Cerebellar cortex (tissue), 1 donor: ENCODE results near the gene TNPO3.

Experiments used
- DNase-seq: peaks from one replicate; pipeline ENCODE4 v3.0.0-alpha.2; 2015; ENCODE audit warnings: low spot score

TNPO3 gene

DNA sequence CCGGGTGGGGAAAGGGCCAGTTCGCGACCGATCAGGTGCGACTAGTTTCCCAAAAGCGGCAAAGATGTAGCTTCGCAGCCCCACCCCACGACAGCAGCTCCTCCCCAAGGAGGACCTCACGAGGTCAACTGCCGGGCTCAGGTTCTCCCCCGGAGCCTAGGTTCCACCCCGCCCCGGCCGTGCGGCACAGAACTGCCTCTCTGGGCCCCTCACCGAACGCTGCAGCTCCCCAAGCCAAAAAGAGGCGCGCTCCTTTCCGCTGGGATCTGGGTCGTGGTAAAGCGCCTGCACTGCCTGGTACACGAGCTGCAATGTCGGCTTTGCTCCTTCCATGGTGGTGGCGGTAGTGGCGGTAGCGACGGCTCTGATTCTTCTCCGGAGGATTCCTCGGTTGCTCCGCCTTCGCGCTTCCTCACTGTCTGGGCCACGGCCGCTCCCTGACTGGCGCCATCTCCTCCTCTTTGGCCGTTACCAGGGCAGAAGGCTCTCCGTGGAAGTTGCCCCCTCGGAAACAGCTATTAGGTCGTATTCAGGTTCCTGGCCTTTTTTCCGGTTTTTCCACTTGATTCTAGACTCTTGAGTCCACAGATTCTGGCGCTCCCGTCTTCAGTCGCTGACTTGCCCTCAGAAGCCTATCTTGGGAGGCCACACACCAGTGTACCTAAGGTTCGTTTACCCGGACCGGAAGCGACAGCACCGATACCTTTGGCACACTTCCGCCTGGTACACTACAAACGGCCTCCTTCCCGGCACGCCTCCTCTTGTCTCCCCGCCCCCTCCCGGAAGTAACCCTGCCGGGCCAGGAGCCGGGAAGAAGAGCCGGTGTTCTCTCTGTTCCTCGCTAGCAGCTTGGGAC lies at the start of gene TNPO3:
Gene TNPO3 (minus strand): TSS at position 674 of the 856 bp plus-strand sequence. CDS start 341 bp downstream, at position 333.
- peak; percentile 96 for DNase-seq

DNA sequence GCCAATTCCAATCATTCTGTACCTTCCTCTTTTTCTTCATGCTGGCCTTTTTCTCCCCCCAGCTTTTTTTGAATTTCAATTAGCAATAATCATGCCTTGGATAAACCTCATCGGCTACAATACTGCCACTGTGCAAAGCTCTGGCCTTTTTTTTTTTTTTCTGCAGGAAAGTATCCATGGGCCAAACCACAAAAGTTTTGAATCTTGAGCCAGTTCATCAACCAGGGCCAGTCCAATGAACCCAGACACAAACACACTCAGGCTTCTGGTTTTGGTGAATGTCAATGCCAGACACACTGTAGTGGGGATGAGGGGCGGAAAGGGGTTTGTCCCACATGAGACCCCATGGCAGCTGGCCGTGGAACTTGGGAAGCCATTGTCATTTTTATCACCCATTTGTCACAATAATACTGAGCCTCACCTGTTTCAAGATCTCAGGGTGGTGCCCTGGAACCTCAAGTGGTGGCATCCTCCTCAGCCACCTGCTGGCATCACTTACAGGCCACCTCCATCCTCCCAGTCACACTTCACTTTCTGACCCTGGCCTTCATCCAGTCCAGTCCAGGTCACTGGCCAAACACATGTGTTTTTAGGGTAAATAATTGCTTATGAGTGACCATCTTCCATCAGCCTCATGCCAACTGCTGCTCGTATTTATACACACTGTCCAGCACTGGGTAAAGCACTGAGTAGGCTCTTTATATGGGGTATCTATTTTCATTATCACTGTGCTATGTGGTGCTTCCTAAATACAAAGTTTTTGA lies 48.8 kb upstream of the TNPO3 start:
- DNase-seq: no peak

DNA sequence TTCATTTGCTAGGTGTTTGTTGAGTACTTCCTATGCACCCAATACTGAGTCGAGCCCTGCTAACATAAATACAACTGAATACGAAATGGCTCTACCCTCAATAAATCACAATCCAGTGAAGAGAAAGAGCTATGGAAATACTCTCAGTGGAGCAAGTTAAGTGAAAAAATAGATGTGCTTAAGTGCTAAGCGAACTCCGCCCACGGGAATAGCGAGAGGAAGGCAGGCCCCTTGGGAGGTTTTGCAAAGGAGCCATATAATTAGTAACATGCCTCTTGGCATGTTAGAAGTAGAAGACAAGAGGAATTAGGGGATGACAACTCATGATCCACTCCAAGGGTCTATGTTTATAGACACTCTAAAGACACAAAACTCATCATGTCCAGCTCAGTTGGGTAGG lies 46.8 kb upstream of the TNPO3 start:
- no peak for DNase-seq

DNA sequence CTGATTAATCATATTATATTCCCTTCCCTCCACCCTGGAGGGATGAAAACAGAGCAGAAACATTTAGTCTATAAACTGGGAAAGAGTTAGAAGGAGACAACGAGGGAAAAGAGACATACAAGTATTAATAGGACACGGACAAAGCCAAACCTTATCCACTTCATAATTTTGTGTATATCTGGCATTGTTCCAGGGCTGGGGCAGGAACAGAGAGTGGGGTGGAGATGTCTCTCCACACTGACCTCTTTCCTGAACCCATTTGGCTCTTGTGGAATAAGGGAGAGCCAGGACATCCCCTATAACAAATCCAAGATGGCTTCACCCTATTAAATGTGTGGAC lies 45.9 kb upstream of the TNPO3 start:
- no peak for DNase-seq

DNA sequence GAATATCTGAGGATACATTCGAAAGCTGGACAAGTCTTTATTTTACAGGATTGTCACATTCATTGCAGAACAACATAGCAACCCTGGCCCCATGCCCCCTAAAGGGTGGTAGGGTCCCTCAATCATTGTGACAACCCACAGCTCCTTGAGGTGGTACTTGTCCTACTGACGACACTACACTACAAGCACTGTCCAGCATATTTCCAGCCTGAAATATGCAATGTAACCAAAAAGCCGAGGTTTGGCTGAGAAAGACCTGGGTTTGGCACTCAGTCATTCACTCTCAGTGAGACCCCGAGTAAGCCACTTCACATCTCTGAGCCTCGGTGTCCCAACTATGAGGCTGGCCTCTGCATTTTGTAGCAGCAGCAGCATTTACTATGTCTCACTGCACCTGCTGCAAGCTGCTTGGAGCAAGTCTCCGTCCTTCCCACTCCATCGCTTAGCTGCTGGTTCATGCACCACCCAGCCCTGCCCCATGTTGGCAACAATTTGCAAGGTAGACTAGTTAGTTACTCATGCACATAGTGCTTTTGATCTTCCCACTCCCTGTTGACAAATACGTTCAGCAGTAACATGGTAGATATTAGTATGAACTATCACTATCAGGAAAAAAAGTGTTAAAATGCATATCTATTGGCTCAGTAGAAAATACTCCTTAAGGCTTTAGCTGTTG lies 43.6 kb upstream of the TNPO3 start:
- no peak for DNase-seq

DNA sequence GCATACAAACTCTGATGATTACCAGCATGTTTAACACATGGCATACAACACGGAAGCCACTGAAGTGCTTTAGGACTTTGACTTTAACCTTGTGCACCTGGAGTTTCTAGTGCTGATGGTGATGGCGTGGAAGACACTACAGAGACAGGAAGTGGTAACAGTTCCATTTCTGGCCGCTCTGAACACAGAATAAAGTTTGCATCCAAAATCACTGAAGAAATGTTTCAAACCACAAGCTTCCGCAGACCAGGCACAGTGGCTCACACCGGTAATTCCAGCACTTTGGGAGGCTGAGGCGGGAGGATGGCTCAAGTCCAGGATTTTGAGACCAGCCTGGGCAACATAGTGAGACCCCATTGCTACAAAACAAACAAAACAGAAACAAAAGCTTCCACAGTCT lies 40.3 kb upstream of the TNPO3 start:
- no peak for DNase-seq

DNA sequence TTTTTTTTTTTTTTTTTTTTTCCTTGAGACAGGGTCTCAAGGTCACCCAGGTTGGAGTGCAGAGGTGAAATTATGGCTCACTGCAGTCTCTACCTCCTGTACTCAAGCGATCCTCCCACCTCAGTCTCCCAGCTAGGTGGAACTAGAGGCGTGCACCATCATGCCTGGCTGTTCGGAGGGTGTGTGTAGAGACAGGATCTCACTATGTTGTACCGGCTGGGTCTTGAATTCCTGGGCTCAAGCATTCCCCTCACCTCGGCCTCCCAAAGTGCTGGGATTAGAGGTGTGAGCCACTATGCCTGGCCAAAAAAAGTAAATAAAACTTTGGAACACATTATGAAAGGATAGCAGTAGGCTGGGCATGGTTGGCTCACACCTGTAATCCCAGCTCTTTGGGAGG lies 39.6 kb upstream of the TNPO3 start:
- no peak for DNase-seq

DNA sequence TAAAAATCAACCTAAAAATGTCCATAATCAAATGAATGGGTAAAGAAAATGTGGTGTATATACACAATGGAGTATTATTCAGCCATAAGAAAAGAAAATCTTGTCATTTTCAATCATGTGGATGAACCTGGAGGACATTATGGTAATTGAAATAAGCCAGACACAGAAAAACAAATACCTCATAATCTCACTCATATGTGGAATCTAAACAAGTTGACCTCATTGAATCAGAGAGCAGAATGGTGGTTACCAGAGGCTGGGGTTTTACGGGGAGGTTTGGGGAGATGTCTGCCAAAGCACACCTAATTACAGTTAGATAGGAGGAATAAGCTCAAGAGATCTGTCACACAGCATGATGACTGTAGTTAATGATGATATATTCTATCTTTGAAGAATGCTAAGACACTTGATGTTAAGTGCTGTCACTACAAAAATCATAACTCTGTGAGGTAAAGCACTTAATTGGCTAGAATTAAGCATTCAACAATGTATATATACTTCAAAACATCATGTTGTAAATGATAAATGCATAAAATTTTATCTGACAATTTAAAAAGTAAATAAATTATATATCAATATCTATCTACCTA lies 39.1 kb upstream of the TNPO3 start:
- no peak for DNase-seq

DNA sequence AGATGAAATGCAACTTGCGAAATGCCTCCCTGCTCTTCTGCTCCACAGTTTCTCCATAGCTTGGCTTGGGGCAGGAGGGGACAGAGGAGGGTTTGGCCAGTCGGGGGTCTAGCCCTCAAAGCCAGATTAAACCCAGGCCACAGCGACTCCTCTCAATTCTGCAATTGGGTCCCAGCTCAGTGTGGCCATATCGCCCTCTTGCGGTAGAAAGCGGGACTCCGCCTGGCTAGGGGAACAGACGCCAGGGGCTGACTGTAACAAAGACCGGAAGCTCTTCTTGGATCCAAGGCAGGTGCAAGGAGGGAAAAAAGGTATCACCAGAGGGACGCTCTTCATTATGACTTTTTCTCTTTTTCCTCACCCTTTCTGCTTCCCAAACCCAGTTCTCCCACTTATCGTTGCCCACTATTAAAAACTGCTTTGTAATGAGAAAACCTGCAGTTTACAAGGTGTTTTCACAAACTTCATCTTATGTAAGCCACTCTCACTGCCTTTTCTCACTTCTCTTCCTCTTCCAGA lies 36.6 kb upstream of the TNPO3 start:
- DNase-seq: peak; percentile 79

DNA sequence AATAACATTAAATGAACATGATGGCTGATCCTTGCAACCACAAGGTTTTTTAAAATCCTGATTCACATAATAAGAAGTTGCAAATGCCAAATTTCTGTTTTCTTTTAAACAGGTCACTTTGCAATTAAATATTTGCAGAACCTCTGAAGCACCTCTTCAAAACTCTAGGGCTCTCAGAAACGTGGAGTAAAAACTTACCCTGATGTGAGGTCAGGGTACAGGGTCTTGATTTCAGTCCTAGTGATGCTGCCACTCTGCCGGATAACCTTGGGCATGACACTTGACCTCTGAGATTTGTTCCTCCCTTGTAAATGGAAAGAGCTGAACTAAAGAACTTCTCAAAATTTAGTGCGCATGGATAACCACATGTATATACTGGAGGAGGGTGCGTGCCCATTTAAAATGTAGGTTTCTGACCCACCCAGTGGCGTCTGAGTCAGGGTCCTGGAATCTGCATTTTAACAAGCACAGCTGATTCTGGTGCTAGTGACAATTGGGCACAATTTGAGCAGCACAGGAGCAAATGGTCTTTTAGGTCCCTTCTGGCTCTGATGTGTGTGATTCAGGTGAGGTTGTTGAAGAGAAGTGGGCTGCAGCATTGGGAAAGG lies 35.5 kb upstream of the TNPO3 start:
- DNase-seq: no peak

DNA sequence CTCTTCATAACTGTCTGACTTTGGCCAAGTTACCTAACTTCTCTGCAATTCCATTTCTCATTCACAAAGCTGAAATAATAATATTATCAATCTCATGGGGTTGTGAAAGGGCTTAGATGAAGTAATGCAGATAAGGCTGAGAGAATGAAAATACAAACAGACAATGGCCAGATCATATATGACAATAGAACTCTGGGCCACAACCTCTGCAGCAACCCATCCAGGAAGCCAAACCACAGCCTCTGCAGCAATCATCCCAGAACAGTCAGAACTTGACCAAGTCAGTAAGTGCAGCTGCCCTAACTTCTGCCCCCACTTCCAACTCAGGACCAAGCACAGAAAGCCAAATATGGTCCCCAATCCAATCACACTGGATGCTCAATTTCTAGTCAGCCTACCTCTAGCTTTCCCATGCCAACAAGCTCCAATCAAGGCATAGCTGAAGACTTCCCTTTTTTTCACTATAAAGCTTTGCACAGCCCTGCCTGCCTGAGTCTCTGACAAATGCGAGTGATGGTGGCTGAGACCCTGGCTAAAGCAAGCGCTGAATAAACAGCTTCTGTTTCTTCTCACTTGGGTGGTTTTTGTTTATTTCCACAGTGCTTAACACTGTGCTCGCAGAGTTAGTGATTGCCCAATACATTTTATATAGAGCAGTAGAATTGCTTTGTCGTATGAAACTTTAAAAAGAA lies 34.8 kb upstream of the TNPO3 start:
- no peak for DNase-seq

DNA sequence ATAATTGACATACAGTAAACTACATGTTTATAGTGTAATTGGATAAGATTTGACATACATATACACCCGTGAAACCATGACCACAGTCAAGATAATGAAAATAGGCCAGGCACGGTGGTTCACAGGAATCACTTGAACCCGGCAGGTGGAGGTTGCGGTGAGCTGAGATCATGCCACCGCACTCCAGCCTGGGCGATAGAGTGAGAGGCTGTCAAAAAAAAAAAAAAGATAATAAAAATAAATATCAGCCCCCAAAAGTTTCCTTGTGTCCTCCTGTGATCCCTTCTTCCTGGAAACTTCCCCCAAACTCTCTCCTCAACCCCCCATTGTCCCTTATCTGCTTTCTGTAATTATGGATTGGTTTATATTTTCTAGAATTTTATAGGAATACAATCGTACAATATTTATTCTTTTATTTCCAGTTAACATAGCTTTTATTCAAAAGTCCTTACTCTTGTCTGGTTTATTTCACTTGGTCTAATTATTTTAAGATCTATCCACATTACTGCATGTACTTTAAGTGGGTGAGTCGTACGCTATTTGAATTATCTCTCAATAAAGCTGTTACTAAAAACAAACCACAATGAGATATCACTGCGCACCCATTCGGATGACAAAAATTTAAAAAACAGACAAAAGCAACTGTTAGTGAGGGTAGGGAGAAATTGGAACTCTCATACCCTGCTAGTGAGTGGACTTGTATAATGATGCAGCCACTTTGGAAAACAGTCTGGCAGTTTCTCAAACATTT lies 30.1 kb upstream of the TNPO3 start:
- DNase-seq: no peak

DNA sequence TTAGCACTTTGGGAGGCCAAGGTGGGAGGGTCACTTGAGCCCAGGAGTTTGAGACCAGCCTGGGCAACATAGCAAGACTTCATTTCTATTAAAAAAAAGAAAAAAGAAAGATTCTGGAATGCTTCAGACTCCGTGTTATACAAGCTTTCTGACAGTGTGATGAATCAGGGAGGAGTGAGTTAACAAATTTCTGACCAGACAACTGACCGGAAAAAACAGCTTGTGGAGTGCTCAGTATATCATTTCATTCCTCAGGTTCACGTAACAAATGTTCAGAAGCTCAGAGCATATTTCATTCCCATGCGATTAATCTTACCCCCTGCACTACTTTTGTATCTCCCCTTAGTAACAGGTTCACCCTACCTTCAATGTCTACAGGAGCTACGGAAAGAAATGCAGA lies 28.6 kb upstream of the TNPO3 start:
- no peak for DNase-seq

DNA sequence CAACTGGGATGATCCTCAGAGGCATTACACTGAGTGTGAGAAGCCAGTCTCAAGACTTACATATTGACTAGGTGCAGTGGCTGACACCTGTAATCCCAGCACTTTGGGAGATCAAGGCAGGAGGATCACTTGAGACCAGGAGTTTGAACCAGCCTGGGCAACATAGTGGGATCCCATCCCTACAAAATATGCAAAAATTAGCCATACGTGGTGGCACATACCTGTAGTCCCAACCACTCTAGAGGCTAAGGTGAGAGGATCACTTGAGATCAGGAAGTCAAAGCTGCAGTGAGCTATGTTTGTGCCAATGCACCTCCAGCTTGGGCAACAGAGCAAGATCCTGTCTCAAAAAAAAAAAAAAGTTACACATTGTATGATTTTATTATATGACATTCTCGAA lies 23.5 kb upstream of the TNPO3 start:
- DNase-seq: no peak

DNA sequence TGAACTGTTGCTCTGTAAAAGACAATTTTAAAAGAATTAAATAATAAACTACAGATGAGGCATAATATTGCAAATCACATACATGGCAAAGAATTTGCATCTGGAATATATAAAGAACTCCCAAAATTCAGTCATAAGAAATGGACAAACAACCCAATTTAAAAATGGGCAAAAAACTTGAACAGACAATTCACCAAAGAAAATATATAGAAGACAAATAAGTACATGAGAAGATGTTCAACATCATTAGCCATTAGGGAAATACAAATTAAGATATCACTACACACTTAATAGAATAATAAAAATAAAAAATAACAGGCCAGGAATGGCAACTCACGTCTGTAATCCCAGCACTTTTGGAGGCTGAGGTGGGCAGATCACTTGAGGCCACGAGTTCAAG lies 22.0 kb upstream of the TNPO3 start:
- no peak for DNase-seq

DNA sequence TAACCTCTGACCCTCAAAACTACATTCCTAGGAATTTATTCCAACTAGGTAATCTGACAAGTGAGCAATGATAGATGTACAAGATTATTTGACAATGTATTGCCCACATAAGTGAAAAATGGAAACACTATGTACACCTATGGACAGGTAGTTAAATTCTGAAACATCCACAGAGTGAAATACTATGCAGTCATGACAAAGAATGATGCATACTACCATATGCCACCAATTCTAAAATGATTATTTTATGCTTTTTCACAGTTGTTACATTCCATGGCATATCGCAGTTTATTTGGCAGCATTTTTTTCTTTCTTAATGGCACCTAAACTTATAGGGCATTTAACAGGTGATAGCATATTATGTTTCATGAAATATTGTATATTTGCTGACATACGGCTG lies 20.1 kb upstream of the TNPO3 start:
- no peak for DNase-seq

DNA sequence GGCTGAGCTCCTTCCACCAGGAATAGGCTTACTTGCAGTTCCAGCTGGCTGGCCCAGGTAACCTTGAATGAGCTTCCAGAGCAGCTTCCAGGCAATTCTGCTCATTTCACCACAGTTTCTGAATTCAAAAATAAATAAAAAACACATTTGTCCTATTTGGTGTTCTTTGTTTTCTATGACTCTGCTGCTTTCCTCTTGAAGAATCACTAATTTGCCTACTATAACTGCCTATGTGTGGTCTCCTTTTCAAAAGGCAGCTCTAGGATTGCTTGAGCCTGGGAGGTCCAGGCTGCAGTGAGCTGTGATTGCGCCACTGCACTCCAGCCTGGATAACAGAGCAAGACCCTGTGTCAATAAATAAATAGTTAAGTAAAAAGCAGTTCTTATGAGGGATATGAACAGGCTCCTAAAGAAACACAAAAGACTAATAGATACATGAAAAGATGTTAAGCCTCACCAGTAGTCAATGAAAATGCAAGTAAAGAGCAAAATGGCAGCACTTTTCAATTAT lies 19.5 kb upstream of the TNPO3 start:
- DNase-seq: no peak

DNA sequence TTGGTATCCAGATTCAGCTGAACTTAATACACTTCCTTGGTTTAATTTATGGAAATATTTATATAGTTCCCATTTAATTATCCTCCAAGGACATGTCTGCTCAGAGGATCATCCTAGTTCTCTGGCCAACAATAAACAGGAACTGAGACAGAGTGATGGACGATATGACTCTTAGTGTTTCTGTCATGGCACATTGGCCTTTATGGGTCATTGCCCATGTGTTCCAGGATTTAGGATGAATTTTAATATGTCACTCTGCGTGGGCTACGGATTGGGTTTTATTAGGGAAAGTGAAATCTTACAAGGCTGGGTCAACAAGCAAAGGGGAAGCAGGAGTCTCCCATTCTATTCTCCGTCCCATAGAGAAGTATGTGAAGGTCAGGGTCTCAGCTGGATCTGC lies 18.8 kb upstream of the TNPO3 start:
- no peak for DNase-seq

DNA sequence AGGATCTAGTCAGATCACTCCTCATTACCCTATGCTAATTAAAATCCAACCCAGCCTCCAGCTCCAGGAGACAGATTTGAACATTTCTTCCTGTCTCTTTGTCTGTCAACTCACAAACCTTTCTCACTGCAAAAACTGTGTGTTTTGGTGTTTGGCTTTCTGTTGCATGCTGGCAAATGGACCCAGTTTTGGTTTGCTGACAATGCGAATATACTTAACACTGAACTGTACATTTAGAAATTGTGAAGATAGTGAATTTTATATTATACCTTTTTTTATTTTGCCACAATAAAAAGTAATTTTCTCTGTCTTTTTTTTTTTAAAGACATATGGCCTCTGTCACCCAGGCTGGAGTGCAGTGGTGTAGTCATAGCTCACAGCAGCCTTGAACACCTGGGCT lies 18.3 kb upstream of the TNPO3 start:
- no peak for DNase-seq

DNA sequence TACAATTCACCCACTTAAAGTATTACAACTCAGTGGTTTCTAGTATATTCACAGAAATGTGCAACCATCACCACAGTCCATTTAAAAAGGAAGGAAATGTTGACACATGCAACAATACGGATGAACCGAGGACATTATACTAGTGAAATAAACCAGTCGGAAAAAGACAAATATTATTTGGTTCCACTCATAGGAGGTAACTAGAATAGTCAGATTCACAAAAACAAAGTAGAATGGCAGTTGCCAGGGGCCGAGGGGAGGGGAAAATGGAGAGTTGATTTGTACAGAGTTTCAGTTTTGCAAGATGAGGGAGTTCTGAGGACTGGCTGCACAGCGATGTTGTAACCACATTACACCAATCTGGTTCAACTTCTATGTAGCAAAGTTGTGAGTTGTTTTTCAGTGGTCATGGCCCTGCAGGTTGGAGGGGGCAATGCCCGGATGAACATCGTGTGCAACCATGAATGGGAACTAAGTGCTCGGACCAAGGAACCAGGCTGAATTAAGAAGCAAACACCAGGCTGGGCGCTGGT lies 17.6 kb upstream of the TNPO3 start:
- DNase-seq: no peak
